ENCODE results near the gene PFN3. TPM values are rescaled to one million over a fixed set of nuclear protein-coding genes. Genes with fewer than 3 reads are reported as not detected.

The PFN3 gene
- total RNA-seq, 2 experiments from 2014 or later: not detected

- no peaks in the 10 kb centered on the region for H3K9me3 ChIP-seq (ENCODE audit: control insufficient read depth in 1 of 2, insufficient read depth in 1 of 2, low read length in 2 of 2)
- intact Hi-C loops (cut with DNase I, micrococcal nuclease): no loop called here
- no peak for ATAC-seq (ENCODE audit: poor library complexity)
- Mint-ChIP-seq H3K9me3 (no peaks in the 10 kb centered on the region), H3K4me3 (peak overlapping the region; percentile 53), H3K36me3 (ENCODE audit: low read depth) (no peaks in the 10 kb centered on the region), H3K27ac (peak overlapping the region; percentile 80), H3K4me1 (ENCODE audit: low read depth) (peaks cover 40% of the 10 kb centered on the region), H3K27me3 (no peaks in the 10 kb centered on the region)
- CTCF ChIA-PET: interaction anchor here (2.3 to 6.1 kb wide), 6 partner anchors 15 to 67 kb away, joined by 8 to 136 read pairs (median 41); partner anchors contain the start of gene PRR7
- H3K36me3 ChIP-seq (ENCODE audit: insufficient read depth, low read length): no peaks in the 10 kb centered on the region
- H3K4me1 ChIP-seq (ENCODE audit: insufficient read depth, low read length): peaks cover 72% of the 10 kb centered on the region
- H3K27me3 ChIP-seq (ENCODE audit: control insufficient read depth in 1 of 2, insufficient read depth in 2 of 2, low read length in 2 of 2): no peaks in the 10 kb centered on the region
- TF ChIP-seq, protein P1, sequence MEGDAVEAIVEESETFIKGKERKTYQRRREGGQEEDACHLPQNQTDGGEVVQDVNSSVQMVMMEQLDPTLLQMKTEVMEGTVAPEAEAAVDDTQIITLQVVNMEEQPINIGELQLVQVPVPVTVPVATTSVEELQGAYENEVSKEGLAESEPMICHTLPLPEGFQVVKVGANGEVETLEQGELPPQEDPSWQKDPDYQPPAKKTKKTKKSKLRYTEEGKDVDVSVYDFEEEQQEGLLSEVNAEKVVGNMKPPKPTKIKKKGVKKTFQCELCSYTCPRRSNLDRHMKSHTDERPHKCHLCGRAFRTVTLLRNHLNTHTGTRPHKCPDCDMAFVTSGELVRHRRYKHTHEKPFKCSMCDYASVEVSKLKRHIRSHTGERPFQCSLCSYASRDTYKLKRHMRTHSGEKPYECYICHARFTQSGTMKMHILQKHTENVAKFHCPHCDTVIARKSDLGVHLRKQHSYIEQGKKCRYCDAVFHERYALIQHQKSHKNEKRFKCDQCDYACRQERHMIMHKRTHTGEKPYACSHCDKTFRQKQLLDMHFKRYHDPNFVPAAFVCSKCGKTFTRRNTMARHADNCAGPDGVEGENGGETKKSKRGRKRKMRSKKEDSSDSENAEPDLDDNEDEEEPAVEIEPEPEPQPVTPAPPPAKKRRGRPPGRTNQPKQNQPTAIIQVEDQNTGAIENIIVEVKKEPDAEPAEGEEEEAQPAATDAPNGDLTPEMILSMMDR (IDR thresholded peaks at IDR 0.05): no peak
- no peak for DNase-seq
- POLR2A ChIA-PET: interaction anchor here (1.2 to 3.7 kb wide), 10 partner anchors 13 to 79 kb away, joined by 3 to 75 read pairs (median 14); partner anchors contain the start of genes GRK6, LMAN2 and PRR7
- H3K27ac ChIP-seq (ENCODE audit: low read depth in 1 of 2, low read length in 2 of 2): peak overlapping the region; percentile 26 to 72
- H3K4me3 ChIP-seq (ENCODE audit: low read length): no peak overlapping the region
Observed at GRCh38 chr5:177388521-177389052, 11.9 kb downstream of the PFN3 start.

DNA sequence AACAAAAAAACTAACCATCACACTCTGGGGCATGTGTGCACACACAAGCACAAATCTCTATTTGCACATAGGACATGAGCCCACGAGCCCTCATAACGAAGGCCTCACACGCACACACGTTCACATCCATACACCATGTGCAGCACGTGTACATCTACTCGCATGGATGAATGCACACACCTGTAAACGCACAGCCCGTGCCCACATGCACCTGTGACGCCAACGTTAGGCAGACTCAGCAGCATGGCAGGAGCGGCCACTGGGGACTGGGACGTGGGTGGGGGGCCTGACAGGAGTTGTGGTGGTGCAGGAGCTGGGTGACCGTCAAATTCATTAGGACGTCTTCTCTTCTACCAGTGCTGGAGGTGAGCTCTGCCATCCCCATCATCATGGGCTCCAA lies 13.1 kb downstream of the PFN3 start:
- no peaks in the 10 kb centered on the region for H3K36me3 ChIP-seq (ENCODE audit: insufficient read depth, low read length)
- intact Hi-C loops (cut with DNase I, micrococcal nuclease): no loop called here
- H3K36me3 Mint-ChIP-seq (ENCODE audit: low read depth): no peaks in the 10 kb centered on the region
- peaks cover 52% of the 10 kb centered on the region for H3K4me1 Mint-ChIP-seq (ENCODE audit: low read depth)
- no peaks in the 10 kb centered on the region for H3K9me3 Mint-ChIP-seq
- no peak overlapping the region for H3K27ac ChIP-seq (ENCODE audit: low read depth in 1 of 2, low read length in 2 of 2)
- ChIA-PET CTCF (interaction anchor here (1.6 to 6.1 kb wide), 3 partner anchors 16 to 68 kb away, joined by 3 to 136 read pairs (median 60); no protein-coding TSS in a partner anchor), POLR2A (interaction anchor here (1.3 kb wide), 1 partner anchor 68 kb away, joined by 4 read pairs; no protein-coding TSS in a partner anchor)
- no peaks in the 10 kb centered on the region for H3K27me3 Mint-ChIP-seq
- H3K9me3 ChIP-seq (ENCODE audit: control insufficient read depth in 1 of 2, insufficient read depth in 1 of 2, low read length in 2 of 2): no peaks in the 10 kb centered on the region
- H3K4me3 ChIP-seq (ENCODE audit: low read length): no peak overlapping the region
- H3K27ac Mint-ChIP-seq: no peak overlapping the region
- peaks cover 84% of the 10 kb centered on the region for H3K4me1 ChIP-seq (ENCODE audit: insufficient read depth, low read length)
- no peak for ATAC-seq (ENCODE audit: poor library complexity)
- no peak for DNase-seq
- no peaks in the 10 kb centered on the region for H3K27me3 ChIP-seq (ENCODE audit: control insufficient read depth in 1 of 2, insufficient read depth in 2 of 2, low read length in 2 of 2)
- H3K4me3 Mint-ChIP-seq: no peak overlapping the region
- TF ChIP-seq, protein P1 (IDR thresholded peaks at IDR 0.05): no peak

DNA sequence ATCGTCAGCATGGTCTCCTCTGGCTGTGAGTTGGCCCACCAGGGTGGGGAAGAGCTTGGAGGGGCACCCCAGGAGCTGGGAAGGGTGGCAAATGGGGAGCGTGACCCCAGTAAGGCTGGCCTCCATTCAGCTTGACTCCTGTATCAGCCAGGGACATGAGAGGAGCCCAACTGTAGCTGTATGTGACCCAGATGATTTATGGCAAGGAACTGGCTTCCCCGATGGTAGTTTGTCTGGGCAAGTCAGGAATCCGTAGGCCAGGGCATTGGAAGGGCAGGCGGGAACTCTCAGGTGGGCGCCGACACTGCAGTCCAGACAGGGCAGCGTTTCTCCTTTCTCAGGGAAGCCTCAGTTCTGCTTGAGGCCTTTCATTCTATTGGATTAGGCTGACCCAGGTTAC lies 13.9 kb downstream of the PFN3 start:
- ATAC-seq (ENCODE audit: poor library complexity): no peak
- DNase-seq: no peak
- CTCF ChIA-PET: interaction anchor here (1.6 kb wide), 1 partner anchor 68 kb away, joined by 3 read pairs; no protein-coding TSS in a partner anchor
- POLR2A ChIA-PET: interaction anchor here (0.7 to 1.3 kb wide), 4 partner anchors 15 to 69 kb away, joined by 3 to 6 read pairs (median 4); no protein-coding TSS in a partner anchor
- H3K36me3 ChIP-seq (ENCODE audit: insufficient read depth, low read length): no peaks in the 10 kb centered on the region
- Mint-ChIP-seq H3K4me1 (ENCODE audit: low read depth) (peaks cover 54% of the 10 kb centered on the region), H3K27ac (no peak overlapping the region), H3K36me3 (ENCODE audit: low read depth) (no peaks in the 10 kb centered on the region), H3K4me3 (no peak overlapping the region), H3K9me3 (no peaks in the 10 kb centered on the region), H3K27me3 (no peaks in the 10 kb centered on the region)
- H3K27ac ChIP-seq (ENCODE audit: low read depth in 1 of 2, low read length in 2 of 2): no peak overlapping the region
- intact Hi-C loops (cut with DNase I, micrococcal nuclease): no loop called here
- H3K27me3 ChIP-seq (ENCODE audit: control insufficient read depth in 1 of 2, insufficient read depth in 2 of 2, low read length in 2 of 2): no peaks in the 10 kb centered on the region
- no peaks in the 10 kb centered on the region for H3K9me3 ChIP-seq (ENCODE audit: control insufficient read depth in 1 of 2, insufficient read depth in 1 of 2, low read length in 2 of 2)
- TF ChIP-seq, protein P1 (IDR thresholded peaks at IDR 0.05): no peak
- no peak overlapping the region for H3K4me3 ChIP-seq (ENCODE audit: low read length)
- H3K4me1 ChIP-seq (ENCODE audit: insufficient read depth, low read length): peaks cover 86% of the 10 kb centered on the region

Measured in CD4-positive, alpha-beta T cell (primary cell).